ENCODE measurements around the gene HTRA2.

Gene HTRA2

DNA sequence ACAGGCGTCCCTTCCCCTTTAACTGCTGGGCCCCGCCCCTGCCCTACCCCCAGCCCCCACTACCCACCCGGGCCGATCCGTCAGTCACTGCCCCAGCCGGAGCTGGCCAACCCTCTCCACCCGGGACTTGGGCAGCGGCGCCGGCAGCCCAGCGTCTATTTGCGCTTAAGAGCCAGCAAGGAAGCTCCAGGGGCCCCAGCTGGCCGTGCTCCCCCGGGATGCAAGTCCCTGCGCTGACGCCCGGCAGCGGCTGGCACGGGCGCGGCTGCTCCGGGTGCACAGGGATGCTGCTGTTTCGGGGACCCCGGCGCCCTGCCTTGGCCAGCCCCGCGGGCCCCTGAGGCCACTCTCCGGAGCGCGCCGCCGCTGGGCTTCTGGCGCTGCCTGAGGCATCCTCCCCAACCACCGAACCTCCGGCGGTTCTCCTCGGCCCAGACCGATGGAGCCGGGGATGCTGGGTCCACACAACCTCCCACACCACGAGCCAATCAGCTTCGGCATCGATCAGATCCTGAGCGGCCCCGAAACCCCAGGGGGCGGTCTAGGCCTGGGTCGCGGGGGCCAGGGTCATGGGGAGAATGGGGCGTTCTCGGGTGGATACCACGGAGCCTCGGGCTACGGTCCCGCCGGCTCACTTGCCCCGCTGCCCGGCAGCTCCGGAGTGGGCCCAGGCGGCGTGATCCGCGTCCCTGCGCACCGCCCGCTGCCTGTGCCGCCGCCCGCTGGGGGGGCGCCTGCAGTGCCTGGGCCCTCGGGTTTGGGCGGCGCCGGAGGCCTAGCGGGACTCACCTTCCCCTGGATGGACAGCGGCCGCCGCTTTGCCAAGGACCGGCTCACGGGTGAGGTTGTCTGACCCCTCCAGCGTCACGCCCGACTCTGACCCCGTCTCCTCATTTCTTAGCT lies 15.1 kb upstream of the HTRA2 start, which contains the start of gene TLX2:
Gene TLX2 (plus strand): TSS at position 83 of the 903 bp plus-strand sequence. CDS start 357 bp downstream, at position 440.
- no peak for DNase-seq (ENCODE audit: low read depth in 1 of 2, low spot score in 1 of 2)
- in situ Hi-C loops (cut with HindIII; ENCODE audit: low pct_unique_long_range_greater_than_20kb, low sequenced_read_pairs), result no loop called here
- no peak for TF ChIP-seq JUND (IDR thresholded peaks at IDR 0.05; ENCODE audit: low read depth)

DNA sequence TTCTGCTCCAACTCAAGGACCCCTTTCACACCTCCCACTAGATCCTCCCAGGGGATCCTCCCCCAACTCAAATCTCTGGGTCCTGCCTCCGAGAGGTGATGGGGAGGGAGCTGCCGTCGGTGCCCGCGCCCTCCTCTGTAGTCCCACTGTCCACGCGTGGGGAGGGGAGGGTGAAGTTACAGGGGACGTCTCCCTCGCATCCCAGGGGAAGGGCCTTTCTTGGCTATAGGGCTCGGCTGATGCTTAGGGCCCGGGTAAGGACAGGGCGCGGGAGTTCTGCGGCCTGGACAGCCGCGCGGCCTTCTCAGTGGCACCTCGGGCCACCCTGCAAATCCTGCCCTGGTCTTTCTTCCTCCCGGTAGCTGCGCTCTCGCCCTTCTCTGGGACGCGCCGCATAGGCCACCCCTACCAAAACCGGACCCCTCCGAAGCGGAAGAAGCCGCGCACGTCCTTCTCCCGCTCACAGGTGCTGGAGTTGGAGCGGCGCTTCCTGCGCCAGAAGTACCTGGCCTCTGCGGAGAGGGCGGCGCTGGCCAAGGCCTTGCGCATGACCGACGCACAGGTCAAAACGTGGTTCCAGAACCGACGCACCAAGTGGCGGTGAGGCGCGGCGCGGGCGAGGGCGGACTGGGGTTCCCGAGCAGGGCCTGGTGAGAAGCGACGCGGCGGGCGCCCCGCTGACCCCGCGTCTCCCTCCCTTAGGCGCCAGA lies 14.3 kb upstream of the HTRA2 start:
- no peak for DNase-seq (ENCODE audit: low read depth in 1 of 2, low spot score in 1 of 2)
- no peak for TF ChIP-seq JUND (IDR thresholded peaks at IDR 0.05; ENCODE audit: low read depth)
- in situ Hi-C loops (cut with HindIII; ENCODE audit: low pct_unique_long_range_greater_than_20kb, low sequenced_read_pairs), result no loop called here

DNA sequence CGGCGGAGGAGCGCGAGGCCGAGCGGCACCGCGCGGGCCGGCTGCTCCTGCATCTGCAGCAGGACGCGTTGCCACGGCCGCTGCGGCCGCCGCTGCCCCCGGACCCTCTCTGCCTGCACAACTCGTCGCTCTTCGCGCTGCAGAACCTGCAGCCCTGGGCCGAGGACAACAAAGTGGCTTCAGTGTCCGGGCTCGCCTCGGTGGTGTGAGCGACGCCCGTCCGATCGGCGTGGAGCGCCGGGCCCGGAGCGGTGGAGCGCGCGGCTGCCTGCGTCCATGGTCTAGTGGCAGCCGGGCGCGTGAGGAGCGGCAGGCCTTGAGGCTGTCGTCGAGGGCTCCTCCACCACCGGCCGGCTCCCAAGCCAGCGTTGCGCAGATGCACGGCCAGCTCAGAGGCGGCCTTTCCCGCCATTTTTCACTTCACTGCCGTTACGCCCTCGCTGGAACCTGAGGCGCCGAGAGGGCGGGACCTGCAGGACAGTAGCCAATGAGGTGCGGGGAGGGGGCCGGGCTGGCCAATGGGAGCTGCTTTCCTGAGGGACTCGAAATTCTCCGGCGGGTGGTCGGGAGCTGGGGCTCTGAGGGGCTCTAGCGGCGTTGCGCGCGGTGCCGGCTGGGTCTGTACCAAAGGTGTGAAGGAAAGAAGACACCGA lies 13.6 kb upstream of the HTRA2 start:
- TF ChIP-seq JUND (IDR thresholded peaks at IDR 0.05; ENCODE audit: low read depth), result no peak
- in situ Hi-C loops (cut with HindIII; ENCODE audit: low pct_unique_long_range_greater_than_20kb, low sequenced_read_pairs), result no loop called here
- no peak for DNase-seq (ENCODE audit: low read depth in 1 of 2, low spot score in 1 of 2)

DNA sequence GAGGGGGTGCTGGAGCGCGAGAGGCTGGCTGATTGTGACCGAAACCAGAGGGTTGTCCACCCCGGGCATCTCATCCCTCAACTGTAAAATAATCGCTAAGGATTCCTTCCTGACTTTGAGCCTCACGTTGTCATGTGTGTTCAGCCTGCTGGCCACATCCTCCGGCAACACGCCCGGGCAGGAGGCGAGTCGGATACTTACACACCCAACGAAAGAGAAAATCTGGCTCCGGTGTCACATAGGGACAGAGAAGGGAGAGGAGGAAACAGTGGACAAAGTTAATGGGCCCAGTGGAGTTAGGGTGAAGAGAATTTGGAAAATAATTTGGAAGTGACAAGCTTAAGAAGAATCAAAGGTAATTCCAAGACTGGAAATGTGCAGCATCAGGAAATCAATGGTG lies 13.1 kb upstream of the HTRA2 start:
- in situ Hi-C loops (cut with HindIII; ENCODE audit: low pct_unique_long_range_greater_than_20kb, low sequenced_read_pairs), result no loop called here
- no peak for DNase-seq (ENCODE audit: low read depth in 1 of 2, low spot score in 1 of 2)
- no peak for TF ChIP-seq JUND (IDR thresholded peaks at IDR 0.05; ENCODE audit: low read depth)

DNA sequence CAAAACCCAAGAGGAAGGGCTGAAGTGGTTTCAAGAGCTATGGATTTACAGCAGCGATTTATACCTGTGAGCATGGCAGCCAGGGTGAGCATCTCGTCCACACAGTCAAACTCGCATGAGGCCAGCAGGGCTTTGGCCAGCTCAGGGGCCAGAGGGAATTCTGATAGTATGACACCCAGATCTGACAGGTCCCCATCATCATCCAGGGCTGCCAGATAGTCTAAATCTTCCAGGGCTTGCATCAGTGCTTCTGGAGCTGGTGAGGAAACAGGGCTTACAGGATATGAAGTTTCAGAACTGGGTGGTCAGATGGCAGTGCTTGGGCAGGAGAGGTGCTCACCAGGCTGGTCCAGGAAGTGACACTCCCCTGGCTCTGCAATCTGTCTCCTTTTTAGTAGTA lies 7.2 kb upstream of the HTRA2 start:
- in situ Hi-C loops (cut with HindIII; ENCODE audit: low pct_unique_long_range_greater_than_20kb, low sequenced_read_pairs), result no loop called here
- no peak for DNase-seq (ENCODE audit: low read depth in 1 of 2, low spot score in 1 of 2)
- no peak for TF ChIP-seq JUND (IDR thresholded peaks at IDR 0.05; ENCODE audit: low read depth)

DNA sequence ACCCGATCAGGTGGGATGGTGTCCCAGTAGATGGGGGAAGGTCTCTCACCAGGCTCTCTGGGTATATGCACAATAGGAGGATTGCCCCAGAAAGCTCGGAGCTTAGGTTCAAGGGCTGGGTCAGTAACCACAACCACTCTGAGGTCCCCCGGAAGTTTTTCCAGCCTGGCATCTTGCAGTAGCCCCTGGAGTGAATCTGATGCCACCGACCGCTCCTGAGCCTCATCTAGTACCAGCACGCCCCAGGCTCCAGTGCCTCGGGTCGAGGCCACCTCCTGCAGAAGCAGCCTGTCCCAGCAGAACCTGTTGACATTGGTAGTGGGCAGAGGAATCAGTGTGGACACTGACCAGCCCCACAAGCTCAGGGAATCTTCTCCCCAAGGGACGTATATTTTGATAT lies 5.7 kb upstream of the HTRA2 start:
- DNase-seq (ENCODE audit: low read depth in 1 of 2, low spot score in 1 of 2), result no peak
- in situ Hi-C loops (cut with HindIII; ENCODE audit: low pct_unique_long_range_greater_than_20kb, low sequenced_read_pairs), result no loop called here
- no peak for TF ChIP-seq JUND (IDR thresholded peaks at IDR 0.05; ENCODE audit: low read depth)

DNA sequence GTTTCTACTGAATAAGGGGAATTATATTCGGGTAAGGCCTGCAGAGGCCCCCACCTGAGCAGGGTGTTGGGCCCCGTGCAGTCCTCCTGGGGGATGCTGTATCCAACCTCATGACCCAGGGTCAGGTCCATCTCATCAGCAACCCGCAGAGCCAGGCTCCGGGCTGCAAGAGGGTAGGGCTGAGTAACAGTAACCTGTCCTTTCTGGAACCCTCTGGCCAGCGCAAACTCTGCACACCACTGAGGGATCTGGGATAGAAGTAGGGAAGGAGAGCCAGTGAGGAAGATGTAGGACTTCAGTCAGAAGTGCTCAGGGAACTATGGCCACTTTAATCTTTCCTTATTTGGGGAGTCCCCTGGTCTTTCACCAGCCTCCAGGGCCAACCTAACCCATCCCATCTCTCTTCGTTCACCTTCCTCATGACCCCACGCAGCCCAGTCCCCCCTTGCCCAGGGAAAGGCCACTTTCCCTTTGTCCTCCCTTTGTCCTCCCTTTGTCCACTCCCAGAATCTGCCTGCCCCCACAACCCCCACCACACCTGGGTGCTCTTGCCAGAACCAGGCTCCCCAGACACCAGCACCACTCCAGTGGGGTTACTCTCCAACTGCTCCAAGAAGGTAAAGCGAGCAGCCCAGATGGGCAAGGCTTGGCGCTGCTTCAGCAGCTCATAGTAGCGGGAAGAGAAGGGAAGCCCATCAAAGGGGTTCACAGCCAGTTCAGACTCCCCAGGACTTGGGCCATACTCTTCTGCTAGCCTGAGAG lies 4.6 kb upstream of the HTRA2 start:
- TF ChIP-seq JUND (IDR thresholded peaks at IDR 0.05; ENCODE audit: low read depth), result no peak
- in situ Hi-C loops (cut with HindIII; ENCODE audit: low pct_unique_long_range_greater_than_20kb, low sequenced_read_pairs), result no loop called here
- DNase-seq (ENCODE audit: low read depth in 1 of 2, low spot score in 1 of 2), result no peak

DNA sequence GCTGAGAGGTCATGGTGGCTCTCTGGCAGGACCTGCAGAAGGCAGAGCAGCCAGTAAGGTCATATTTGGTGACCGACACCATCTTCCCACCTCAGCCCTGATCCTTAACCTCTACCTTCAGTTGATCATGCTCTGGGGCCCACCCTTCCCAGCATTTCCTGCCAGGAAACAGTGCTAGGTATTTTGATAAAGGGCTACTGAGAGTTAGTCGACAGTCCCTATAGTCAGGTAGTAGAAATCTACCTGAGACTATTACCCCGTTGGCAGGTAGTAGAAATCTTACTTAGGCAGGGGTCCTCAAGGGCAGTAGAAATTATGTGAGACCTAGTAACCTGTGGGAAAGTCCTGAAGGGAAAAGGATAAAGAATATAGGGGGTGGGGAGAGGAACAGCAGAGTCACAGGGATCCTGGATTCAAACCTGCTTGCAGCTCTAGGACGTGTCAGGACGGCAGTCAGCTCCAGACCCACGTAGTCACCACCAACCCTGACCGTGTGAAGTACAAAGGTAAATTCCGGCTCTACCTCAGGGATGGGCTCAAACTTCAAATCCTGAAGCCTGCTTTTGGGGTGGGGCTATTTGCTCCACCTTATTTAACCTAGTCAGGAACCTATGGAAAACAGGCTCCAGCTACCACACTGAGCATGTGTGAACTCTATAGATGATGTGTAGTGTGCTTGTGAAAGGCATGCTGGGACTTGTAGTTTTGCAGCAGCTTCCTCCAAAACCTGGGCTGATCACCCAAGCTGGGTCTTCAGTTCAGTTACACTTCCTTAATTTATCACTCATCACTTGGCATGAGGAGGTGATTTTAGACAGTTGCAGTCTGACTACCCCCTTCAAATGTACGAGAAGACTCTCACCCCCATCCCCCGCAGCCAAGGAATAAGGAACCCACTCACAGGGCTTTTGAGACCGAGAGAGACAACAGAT lies 3.8 kb upstream of the HTRA2 start, which contains the start of gene DQX1:
Gene DQX1 (minus strand): TSS at position 515 of the 932 bp plus-strand sequence. CDS start 502 bp downstream, at position 13.
- in situ Hi-C loops (cut with HindIII; ENCODE audit: low pct_unique_long_range_greater_than_20kb, low sequenced_read_pairs), result no loop called here
- TF ChIP-seq JUND (IDR thresholded peaks at IDR 0.05; ENCODE audit: low read depth), result no peak
- DNase-seq (ENCODE audit: low read depth in 1 of 2, low spot score in 1 of 2), result peak; percentile 70 to 86

DNA sequence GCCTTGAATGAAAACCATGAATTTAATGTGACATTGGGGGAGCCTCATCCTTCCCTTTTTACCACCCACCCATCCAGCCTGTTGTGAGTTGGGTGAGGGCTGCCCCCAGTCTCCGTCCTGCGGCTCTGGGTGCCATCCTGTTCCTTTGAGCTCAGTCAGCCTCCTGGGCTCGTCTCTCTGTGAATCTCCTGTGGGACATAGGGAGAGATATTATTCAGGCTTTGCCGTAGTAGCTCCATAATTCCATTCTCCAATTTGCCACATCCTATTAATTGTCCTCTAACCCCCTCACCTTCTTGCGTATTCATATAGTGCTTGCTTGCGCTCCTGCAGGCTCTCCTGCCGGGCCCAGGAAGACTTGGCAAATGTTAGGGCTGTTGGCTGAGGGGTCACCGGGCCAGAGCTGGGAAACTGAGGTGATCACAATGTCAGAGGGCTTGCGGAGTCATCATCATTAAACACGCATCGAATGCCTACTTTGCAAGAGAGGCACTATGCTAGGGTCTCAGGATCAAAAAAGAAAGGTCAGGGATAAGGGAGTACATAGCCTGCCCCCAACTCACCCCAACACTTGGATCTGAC lies 3.0 kb upstream of the HTRA2 start:
- no peak for TF ChIP-seq JUND (IDR thresholded peaks at IDR 0.05; ENCODE audit: low read depth)
- DNase-seq (ENCODE audit: low read depth in 1 of 2, low spot score in 1 of 2), result no peak
- in situ Hi-C loops (cut with HindIII; ENCODE audit: low pct_unique_long_range_greater_than_20kb, low sequenced_read_pairs), result no loop called here

DNA sequence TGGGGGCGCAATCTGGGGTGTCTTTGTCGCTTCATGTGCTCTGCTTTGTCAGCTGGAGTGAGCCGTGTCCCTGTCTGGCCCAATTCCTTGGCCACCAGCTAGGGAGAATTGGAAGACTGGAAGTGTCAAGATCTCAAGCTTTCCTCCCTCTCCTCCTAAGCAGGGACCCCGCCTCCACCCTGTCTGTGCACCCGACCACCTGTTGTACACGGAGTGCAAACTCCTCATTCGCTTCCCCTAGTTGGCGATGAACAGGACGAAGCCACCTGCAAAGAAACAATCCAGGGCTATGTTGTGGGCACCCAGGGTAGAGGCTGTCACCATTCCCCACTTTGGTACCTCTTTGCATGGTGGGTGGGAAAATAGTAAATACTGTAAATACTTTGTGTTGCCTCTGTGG lies 2.0 kb upstream of the HTRA2 start:
- in situ Hi-C loops (cut with HindIII; ENCODE audit: low pct_unique_long_range_greater_than_20kb, low sequenced_read_pairs), result no loop called here
- no peak for DNase-seq (ENCODE audit: low read depth in 1 of 2, low spot score in 1 of 2)
- TF ChIP-seq JUND (IDR thresholded peaks at IDR 0.05; ENCODE audit: low read depth), result no peak
